Uterus (tissue), 4 donors: ENCODE data around the gene CAND1. TPM values are rescaled to one million over a fixed set of nuclear protein-coding genes. Genes with fewer than 3 reads are reported as not detected.

ENCODE experiments used
- DNase-seq, 2 donors: peaks; one replicate each; pipeline ENCODE4 v3.0.0-alpha.2; 2019 to 2020
- H3K27ac ChIP-seq, 2 donors: fragments of 200-600 bp; sonication (generic); 1 replicate in 1 of 2; 2 replicates in 1 of 2; pipeline ENCODE4 v1.5.1; 2016 to 2018
- H3K27me3 ChIP-seq, 2 donors: fragments of 200-600 bp; sonication (generic); one replicate each; pipeline ENCODE4 v1.5.1; 2018 to 2019; ENCODE audit warnings: control low read depth in 1 of 2
- H3K36me3 ChIP-seq, 2 donors: fragments of 200-600 bp; sonication (generic); one replicate each; pipeline ENCODE4 v1.5.1; 2019; ENCODE audit warnings: control low read depth in 1 of 2
- H3K4me1 ChIP-seq, 2 donors: fragments of 200-600 bp; sonication (generic); one replicate each; pipeline ENCODE4 v1.5.1; 2018 to 2019; ENCODE audit warnings: control low read depth in 1 of 2
- H3K4me3 ChIP-seq, 2 donors: fragments of 200-600 bp; sonication (generic); 1 replicate in 1 of 2; 2 replicates in 1 of 2; pipeline ENCODE4 v1.5.1; 2018 to 2019; ENCODE audit warnings: mild to moderate bottlenecking in 1 of 2
- H3K9me3 ChIP-seq, 2 donors: fragments of 200-600 bp; sonication (generic); one replicate each; pipeline ENCODE4 v1.5.1; 2019; ENCODE audit warnings: control low read depth in 1 of 2
- CTCF ChIP-seq, 4 experiments: fragments of 200-600 bp in 2 of 4; fragments of 450-650 bp in 2 of 4; sonication (generic) in 2 of 4; IDR thresholded peaks; one replicate each; pipeline ENCODE4 v1.5.1; 2016 to 2019; ENCODE audit warnings: antibody characterized with exemption in 4 of 4, mild to moderate bottlenecking in 2 of 4, moderate library complexity in 1 of 4
- POLR2A ChIP-seq, 2 donors: fragments of 450-650 bp; IDR thresholded peaks; one replicate each; pipeline ENCODE4 v1.6.1; 2016; ENCODE audit warnings: antibody characterized with exemption in 2 of 2, mild to moderate bottlenecking in 1 of 2, moderate library complexity in 1 of 2
- intact Hi-C: fragments of 100-400 bp; cut with DNase I; formaldehyde crosslinking; loops from one replicate; pipeline ENCODE4 v1.15.1; 2023; ENCODE audit warnings: low total_unique reads
- total RNA-seq, 4 donors: library from RNA; depleted of rRNA in 3 of 4; stranded (reverse); fragments of >200 nt in 3 of 4; gene quantifications; one replicate each; pipeline versions ENCODE4 v1.1.0 to v1.2.4, GENCODE V29; 2014 to 2023
- donor health status: DM: yes; HTN: yes; CAD: no.

CAND1 gene
- total RNA-seq, 4 donors from 2014 or later = 30.2 to 257 (median 92.8) TPM

GRCh38 chr12:67286257-67286656, 17.1 kb downstream of the CAND1 start:
- DNase-seq = no peak
- Histone ChIP-seq H3K27ac (no peak overlapping the region), H3K9me3 (no peaks in the 10 kb centered on the region), H3K4me1 (peaks cover 0 to 11% of the 10 kb centered on the region in 2 donors), H3K4me3 (no peak overlapping the region), H3K27me3 (no peaks in the 10 kb centered on the region), H3K36me3 (no peaks in the 10 kb centered on the region)
- intact Hi-C loops = no loop called here
- no peak for TF ChIP-seq CTCF (IDR thresholded peaks at IDR 0.05)
- TF ChIP-seq POLR2A (IDR thresholded peaks at IDR 0.05) = no peak

- Histone ChIP-seq H3K36me3 (no peaks in the 10 kb centered on the region), H3K27me3 (no peaks in the 10 kb centered on the region), H3K9me3 (no peaks in the 10 kb centered on the region), H3K4me3 (no peak overlapping the region), H3K27ac (no peak overlapping the region), H3K4me1 (peaks cover 0 to 4% of the 10 kb centered on the region in 2 donors)
- DNase-seq = no peak
- intact Hi-C loops = no loop called here
- TF ChIP-seq CTCF (IDR thresholded peaks at IDR 0.05) (no peak), POLR2A (IDR thresholded peaks at IDR 0.05) (no peak)
Measured at GRCh38 chr12:67287311-67287710, 18.2 kb downstream of the CAND1 start.

- intact Hi-C loops = no loop called here
Measured at GRCh38 chr12:67288561-67288960, 19.4 kb downstream of the CAND1 start.

GRCh38 chr12:67290378-67290777, 21.2 kb downstream of the CAND1 start:
- no peak for DNase-seq
- TF ChIP-seq CTCF (IDR thresholded peaks at IDR 0.05) (no peak), POLR2A (IDR thresholded peaks at IDR 0.05) (no peak)
- no peaks in the 10 kb centered on the region for H3K36me3 ChIP-seq
- H3K4me1 ChIP-seq = peaks cover 0 to 4% of the 10 kb centered on the region in 2 donors
- H3K27me3 ChIP-seq = no peaks in the 10 kb centered on the region
- H3K9me3 ChIP-seq = no peaks in the 10 kb centered on the region
- no peak overlapping the region for H3K27ac ChIP-seq
- intact Hi-C loops = no loop called here
- no peak overlapping the region for H3K4me3 ChIP-seq

More at GRCh38 chr12:67288561-67288960, 19.4 kb downstream of the CAND1 start:
- DNase-seq = no peak
- Histone ChIP-seq H3K36me3 (no peaks in the 10 kb centered on the region), H3K27me3 (no peaks in the 10 kb centered on the region), H3K4me3 (no peak overlapping the region), H3K4me1 (peaks cover 0 to 4% of the 10 kb centered on the region in 2 donors), H3K9me3 (no peaks in the 10 kb centered on the region), H3K27ac (no peak overlapping the region)
- no peak for TF ChIP-seq POLR2A (IDR thresholded peaks at IDR 0.05)
- no peak for TF ChIP-seq CTCF (IDR thresholded peaks at IDR 0.05)

- Histone ChIP-seq H3K27ac (no peak overlapping the region), H3K27me3 (no peaks in the 10 kb centered on the region), H3K4me1 (no peaks in the 10 kb centered on the region), H3K36me3 (no peaks in the 10 kb centered on the region), H3K9me3 (no peaks in the 10 kb centered on the region), H3K4me3 (no peak overlapping the region)
- no peak for DNase-seq
- no peak for TF ChIP-seq CTCF (IDR thresholded peaks at IDR 0.05)
- TF ChIP-seq POLR2A (IDR thresholded peaks at IDR 0.05) = no peak
- intact Hi-C loops = no loop called here
Measured at GRCh38 chr12:67299526-67299925, 30.4 kb downstream of the CAND1 start.
